NB4 (cell line): ENCODE measurements around the gene DMC1.

Experiments
- CTCF ChIP-seq: IDR thresholded peaks from one replicate; pipeline ENCODE4 v1.5.1; 2012; ENCODE audit warnings: low read depth, low read length
- MYC ChIP-seq: IDR thresholded peaks from 2 replicates; pipeline ENCODE4 v1.6.1; 2011; ENCODE audit warnings: low read depth, low read length
- POLR2A ChIP-seq: IDR thresholded peaks from 2 replicates; pipeline ENCODE4 v1.6.1; 2011; ENCODE audit warnings: mild to moderate bottlenecking; ENCODE audit not compliant: insufficient read length; ENCODE audit errors: extremely low read depth

DNA sequence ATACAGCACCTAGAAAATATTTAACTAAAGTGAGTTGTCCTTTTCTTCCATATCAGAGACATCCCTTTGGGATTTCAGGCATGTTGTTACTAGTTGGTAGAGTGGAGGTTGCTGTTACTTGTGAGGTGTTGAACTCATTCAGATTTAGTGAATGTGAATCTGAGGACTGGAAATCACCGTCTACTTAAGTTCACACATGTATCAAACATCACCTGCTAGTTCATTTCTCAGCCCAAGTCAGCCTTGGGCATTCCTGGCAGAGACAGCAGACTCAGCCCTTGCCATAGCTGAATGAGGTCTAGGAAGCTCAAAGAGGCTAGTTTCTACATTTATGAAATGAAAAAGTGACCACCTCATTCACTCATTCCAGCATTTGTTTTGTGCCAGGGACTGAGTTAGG is 92.4 kb downstream of the DMC1 start:
- no peak for TF ChIP-seq POLR2A
- no peak for TF ChIP-seq CTCF
- TF ChIP-seq MYC = no peak
